Central memory CD8-positive, alpha-beta T cell (primary cell): ENCODE data around the gene VSTM5.

Experiments
- ATAC-seq: fragments of 150-1000 bp; cut with Tn5 transposase; replicated peaks from 2 replicates; pipeline ENCODE4 v1.10.0; 2022; ENCODE audit warnings: mild to moderate bottlenecking, moderate FRiP score, moderate number of reproducible peaks; ENCODE audit not compliant: poor library complexity, severe bottlenecking; ENCODE audit errors: extremely low read depth
- DNase-seq, 2 donors: peaks; one replicate each; pipeline ENCODE4 v3.0.0; 2021; ENCODE audit warnings: low spot score in 2 of 2
- H3K27ac Mint-ChIP-seq: one replicate; pipeline ENCODE4 v1.8.0; 2022; ENCODE audit warnings: low read depth, mild to moderate bottlenecking, moderate library complexity, mixed read lengths
- H3K27me3 Mint-ChIP-seq: one replicate; pipeline ENCODE4 v1.8.0; 2022; ENCODE audit warnings: mixed read lengths
- H3K36me3 Mint-ChIP-seq: one replicate; pipeline ENCODE4 v1.8.0; 2022; ENCODE audit warnings: mild to moderate bottlenecking, moderate library complexity, mixed read lengths; ENCODE audit not compliant: insufficient read depth
- H3K4me1 Mint-ChIP-seq: one replicate; pipeline ENCODE4 v1.8.0; 2022; ENCODE audit warnings: mixed read lengths
- H3K4me3 Mint-ChIP-seq: one replicate; pipeline ENCODE4 v1.8.0; 2022; ENCODE audit warnings: mild to moderate bottlenecking, moderate library complexity, mixed read lengths
- H3K9me3 Mint-ChIP-seq: one replicate; pipeline ENCODE4 v1.8.0; 2022; ENCODE audit warnings: mixed read lengths

VSTM5 gene

DNA sequence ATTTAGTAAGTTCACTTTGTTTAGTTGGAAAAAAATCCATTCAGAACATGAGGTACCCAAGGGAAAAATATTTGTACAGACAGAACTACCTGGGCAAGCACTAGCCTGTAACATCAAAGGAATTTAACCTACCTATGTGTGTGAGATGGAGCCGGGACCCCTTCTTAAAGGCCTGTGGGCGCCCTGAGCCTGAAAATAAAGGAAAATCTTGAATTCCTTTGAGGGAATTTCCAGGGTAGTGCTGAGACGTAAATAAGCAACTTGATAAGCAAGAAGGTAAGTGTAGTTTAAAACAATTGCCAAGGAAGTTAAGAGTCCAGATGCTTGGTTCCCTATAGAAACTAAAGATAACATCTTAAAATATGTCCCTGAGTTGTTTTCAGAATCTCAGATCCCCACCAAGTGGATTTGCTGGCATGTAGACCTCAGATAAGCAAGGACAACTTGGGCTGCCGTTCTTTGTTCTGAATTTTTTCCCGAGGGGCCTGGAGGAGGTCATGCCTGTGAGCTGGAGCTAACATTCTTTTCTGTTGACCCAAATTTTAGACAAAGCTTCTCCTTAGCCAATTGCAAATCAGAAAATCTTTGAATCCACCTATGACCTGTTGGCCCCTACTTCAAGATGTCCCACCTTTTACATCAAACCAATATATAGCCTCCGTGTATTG is 35.3 kb downstream of the VSTM5 start:
- H3K27me3 Mint-ChIP-seq = no peaks in the 10 kb centered on the region
- no peaks in the 10 kb centered on the region for H3K9me3 Mint-ChIP-seq
- H3K27ac Mint-ChIP-seq = no peak overlapping the region
- DNase-seq (no peak), ATAC-seq (no peak)
- no peak overlapping the region for H3K4me3 Mint-ChIP-seq
- H3K36me3 Mint-ChIP-seq = peaks cover 44% of the 10 kb centered on the region
- H3K4me1 Mint-ChIP-seq = no peaks in the 10 kb centered on the region

DNA sequence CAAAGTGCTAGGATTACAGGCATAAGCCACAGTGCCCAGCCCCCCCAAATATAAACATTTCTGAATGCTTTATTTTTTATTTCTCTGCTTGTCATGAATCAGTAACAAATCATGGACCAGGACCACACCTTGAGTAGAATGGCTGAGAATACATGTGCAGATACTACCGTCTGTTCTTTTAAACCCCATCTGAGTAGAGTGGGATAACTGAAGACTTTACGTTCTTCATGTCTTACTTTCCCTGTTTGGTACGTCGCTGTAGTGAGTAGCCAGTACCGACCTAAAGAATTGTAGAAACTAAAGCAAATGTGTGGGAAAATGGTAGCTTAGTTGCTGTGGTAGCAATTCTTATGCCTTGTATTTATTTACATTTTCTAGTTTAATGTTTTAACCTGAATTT is 36.4 kb downstream of the VSTM5 start:
- H3K27me3 Mint-ChIP-seq = no peaks in the 10 kb centered on the region
- H3K4me3 Mint-ChIP-seq = no peak overlapping the region
- peaks cover 51% of the 10 kb centered on the region for H3K36me3 Mint-ChIP-seq
- no peaks in the 10 kb centered on the region for H3K4me1 Mint-ChIP-seq
- H3K9me3 Mint-ChIP-seq = no peaks in the 10 kb centered on the region
- peak overlapping the region; percentile 38 for H3K27ac Mint-ChIP-seq
- ATAC-seq (no peak), DNase-seq (no peak)

DNA sequence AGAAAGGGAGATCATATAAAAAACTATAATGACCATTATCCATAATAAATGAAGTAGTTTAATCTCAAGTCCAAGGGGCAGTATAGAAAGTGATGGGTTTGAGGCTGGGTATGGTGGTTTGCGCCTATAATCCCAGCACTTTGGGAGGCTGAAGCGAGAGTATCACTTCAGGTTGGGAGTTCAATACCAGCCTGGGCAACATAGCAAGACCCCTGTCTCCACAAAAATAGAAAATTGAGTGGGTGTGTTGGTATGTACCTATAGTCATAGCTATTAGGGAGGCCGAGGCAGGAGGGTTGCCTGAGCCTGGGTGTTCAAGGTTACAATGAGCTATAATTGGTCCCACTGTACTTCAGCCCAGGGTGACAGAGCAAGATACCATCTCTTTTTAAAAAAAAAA is 42.4 kb downstream of the VSTM5 start:
- H3K27me3 Mint-ChIP-seq = no peaks in the 10 kb centered on the region
- H3K9me3 Mint-ChIP-seq = no peaks in the 10 kb centered on the region
- H3K4me1 Mint-ChIP-seq = peaks cover 14% of the 10 kb centered on the region
- no peak overlapping the region for H3K4me3 Mint-ChIP-seq
- H3K36me3 Mint-ChIP-seq = peaks cover 78% of the 10 kb centered on the region
- ATAC-seq (no peak), DNase-seq (no peak)
- H3K27ac Mint-ChIP-seq = peak overlapping the region; percentile 55

DNA sequence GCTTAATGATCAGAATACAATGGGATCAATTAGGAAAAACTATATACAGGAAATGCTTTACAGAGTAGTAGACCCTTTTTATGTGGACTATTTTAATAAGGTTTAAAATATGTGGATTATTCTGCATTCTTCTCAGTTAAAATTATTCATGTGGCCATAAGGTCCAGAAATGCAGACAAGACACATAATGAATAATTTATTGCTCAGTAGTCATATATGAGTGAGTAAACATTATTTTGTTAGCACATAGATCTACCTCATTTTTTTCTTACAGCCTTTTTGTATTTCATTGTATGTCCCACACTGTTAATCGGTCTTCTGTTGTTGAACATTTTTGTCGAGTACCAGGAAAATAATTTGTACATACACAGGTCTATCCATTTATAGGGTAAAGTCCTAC is 45.5 kb downstream of the VSTM5 start:
- ATAC-seq (no peak), DNase-seq (no peak)
- no peak overlapping the region for H3K4me3 Mint-ChIP-seq
- peaks cover 71% of the 10 kb centered on the region for H3K36me3 Mint-ChIP-seq
- peaks cover 23% of the 10 kb centered on the region for H3K4me1 Mint-ChIP-seq
- H3K27ac Mint-ChIP-seq = no peak overlapping the region
- H3K9me3 Mint-ChIP-seq = no peaks in the 10 kb centered on the region
- H3K27me3 Mint-ChIP-seq = no peaks in the 10 kb centered on the region

GRCh38 chr11:93801366-93801765 is 49.1 kb downstream of the VSTM5 start:
- H3K36me3 Mint-ChIP-seq = peaks cover 71% of the 10 kb centered on the region
- no peak overlapping the region for H3K4me3 Mint-ChIP-seq
- no peak for ATAC-seq
- no peaks in the 10 kb centered on the region for H3K9me3 Mint-ChIP-seq
- DNase-seq = no peak
- no peaks in the 10 kb centered on the region for H3K27me3 Mint-ChIP-seq
- H3K4me1 Mint-ChIP-seq = peaks cover 23% of the 10 kb centered on the region
- no peak overlapping the region for H3K27ac Mint-ChIP-seq

DNA sequence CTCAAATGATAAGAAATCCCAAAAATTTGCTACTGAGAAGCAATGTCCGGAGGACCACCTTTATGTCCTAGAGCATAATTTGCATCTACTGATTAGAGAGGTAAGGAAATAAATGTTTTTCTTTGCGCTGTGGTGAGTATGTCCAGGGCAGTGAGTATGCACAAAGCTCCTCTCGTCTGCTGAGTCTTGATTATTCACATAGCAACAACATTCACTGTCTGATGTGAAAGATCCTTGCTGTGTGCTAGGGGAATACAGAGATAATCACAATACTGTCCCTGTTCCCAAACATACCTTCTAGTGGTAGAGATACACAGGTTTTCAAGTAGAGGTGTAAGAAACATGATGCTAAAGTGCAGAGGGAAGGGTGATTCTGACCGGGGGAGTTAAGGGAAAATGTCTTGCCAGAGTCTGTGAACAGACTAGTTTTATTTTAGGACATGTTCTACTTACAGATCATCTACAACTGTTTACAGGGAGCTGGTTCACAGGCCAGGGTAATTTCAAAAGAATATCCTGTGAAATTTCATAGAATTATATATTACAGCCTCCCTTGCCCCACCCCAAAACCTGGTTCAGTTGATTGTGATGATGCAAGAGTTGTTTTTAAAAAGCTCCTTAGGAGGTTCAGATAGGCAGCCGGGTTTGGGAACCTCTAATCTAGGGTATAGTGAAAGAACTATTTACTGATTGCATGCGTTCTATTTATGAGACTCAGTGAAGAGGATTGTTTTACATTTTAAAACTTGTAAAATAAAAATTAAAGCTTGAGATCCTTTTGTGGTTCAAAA is 53.8 kb downstream of the VSTM5 start:
- no peaks in the 10 kb centered on the region for H3K27me3 Mint-ChIP-seq
- ATAC-seq (no peak), DNase-seq (no peak)
- no peaks in the 10 kb centered on the region for H3K9me3 Mint-ChIP-seq
- H3K27ac Mint-ChIP-seq = no peak overlapping the region
- peaks cover 13% of the 10 kb centered on the region for H3K4me1 Mint-ChIP-seq
- H3K36me3 Mint-ChIP-seq = peaks cover 77% of the 10 kb centered on the region
- no peak overlapping the region for H3K4me3 Mint-ChIP-seq

DNA sequence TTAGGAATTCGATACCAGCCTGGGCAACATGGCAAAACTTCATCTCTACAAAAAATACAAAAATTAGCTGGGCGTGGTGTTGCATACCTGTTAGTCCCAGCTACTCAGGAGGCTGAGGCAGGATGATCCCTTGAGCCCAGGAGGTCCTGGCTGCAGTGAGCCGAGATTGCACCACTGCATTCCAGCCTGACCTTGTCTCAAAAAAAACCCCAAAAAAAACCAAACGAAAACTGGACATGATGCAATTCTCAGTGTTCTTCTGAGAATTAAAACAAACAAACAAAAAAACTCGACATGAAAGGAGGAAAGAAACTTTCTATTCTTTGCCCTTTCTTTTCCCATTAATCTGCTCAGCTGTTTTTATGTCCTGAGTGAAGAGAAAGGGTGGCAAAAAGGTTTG is 58.9 kb downstream of the VSTM5 start:
- no peak for ATAC-seq

DNA sequence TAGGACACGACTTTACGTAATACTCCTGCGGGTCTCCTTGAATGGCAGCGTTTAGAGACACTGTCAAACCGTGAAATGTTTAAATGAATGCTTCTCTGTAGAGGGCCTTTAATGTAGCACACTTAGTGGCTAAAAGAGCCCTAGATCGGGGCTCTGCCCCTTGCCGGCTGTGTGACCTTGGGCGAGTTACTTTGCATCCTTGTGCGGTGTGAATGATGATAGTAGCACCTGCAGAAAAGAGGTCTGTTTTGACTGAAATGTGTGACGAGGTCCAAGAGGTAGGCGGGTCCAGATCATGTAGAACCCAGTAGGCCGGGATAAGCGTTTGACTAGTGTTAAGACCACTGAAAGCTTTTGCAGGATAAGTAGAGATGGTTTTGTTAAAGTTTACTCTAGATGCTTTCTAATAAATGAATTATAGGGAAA is 65.5 kb downstream of the VSTM5 start:
- DNase-seq (no peak), ATAC-seq (no peak)
- H3K4me1 Mint-ChIP-seq = peaks cover 41% of the 10 kb centered on the region
- peak overlapping the region; percentile 94 for H3K27ac Mint-ChIP-seq
- no peaks in the 10 kb centered on the region for H3K9me3 Mint-ChIP-seq
- peaks cover 35% of the 10 kb centered on the region for H3K36me3 Mint-ChIP-seq
- no peaks in the 10 kb centered on the region for H3K27me3 Mint-ChIP-seq
- peak overlapping the region; percentile 90 for H3K4me3 Mint-ChIP-seq

More for the DNA sequence above, 58.9 kb downstream of the VSTM5 start:
- H3K4me1 Mint-ChIP-seq = peaks cover 15% of the 10 kb centered on the region
- H3K9me3 Mint-ChIP-seq = no peaks in the 10 kb centered on the region
- no peak for DNase-seq
- no peak overlapping the region for H3K27ac Mint-ChIP-seq
- H3K27me3 Mint-ChIP-seq = no peaks in the 10 kb centered on the region
- no peak overlapping the region for H3K4me3 Mint-ChIP-seq
- peaks cover 78% of the 10 kb centered on the region for H3K36me3 Mint-ChIP-seq

DNA sequence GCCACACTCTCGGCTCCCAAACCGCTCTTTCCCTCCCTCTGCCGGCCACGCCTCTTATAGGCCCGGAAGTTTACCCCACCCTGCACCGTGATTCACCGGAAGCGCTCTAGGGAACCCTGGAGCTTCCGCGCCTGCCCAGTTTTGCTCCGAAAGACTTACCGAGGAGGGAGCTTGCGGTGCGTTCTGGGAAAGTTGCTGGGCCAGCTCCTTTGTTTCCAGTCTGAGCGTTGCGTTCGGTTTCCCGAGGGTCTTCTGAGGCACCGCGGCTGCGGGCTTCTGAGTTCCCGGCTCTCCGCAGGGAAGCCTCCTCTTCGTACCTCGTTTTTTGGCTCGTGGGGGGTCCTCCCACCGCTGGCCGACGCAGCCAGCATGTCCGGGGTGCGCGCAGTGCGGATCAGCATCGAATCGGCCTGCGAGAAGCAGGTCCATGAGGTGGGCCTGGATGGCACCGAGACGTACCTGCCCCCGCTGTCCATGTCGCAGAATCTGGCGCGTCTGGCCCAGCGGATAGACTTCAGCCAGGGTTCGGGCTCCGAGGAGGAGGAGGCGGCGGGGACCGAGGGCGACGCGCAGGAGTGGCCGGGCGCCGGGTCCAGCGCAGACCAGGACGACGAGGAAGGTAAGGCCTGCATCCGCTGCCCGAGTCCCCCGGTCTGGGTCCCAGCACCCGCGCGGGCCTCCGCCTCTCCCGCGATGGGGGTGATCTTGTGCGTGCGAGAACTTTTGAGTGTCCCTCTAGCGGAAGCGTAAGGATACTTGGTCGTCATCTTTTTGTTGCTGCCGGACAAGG is 66.1 kb downstream of the VSTM5 start, which contains the start of gene MED17:
TSS of gene MED17 (plus strand) at position 138 of the 790 bp plus-strand sequence. CDS start at position 370, 232 bp downstream.
- ATAC-seq (peak; percentile 97), DNase-seq (peak; percentile 63 to 66)
- H3K4me3 Mint-ChIP-seq = peak within 1 kb of the TSS; percentile 90
- H3K36me3 Mint-ChIP-seq = peaks cover 29% of the 10 kb centered on the region
- H3K27me3 Mint-ChIP-seq = no peaks in the 10 kb centered on the region
- no peaks in the 10 kb centered on the region for H3K9me3 Mint-ChIP-seq
- H3K4me1 Mint-ChIP-seq = peaks cover 41% of the 10 kb centered on the region
- H3K27ac Mint-ChIP-seq = peak within 1 kb of the TSS; percentile 94

- Mint-ChIP-seq H3K36me3 (peaks cover 26% of the 10 kb centered on the region), H3K27me3 (no peaks in the 10 kb centered on the region)
Measured at GRCh38 chr11:93783765-93784144, 66.7 kb downstream of the VSTM5 start.

GRCh38 chr11:93783362-93783761 is 67.1 kb downstream of the VSTM5 start:
- Mint-ChIP-seq H3K27me3 (no peaks in the 10 kb centered on the region), H3K27ac (peak overlapping the region; percentile 94), H3K4me3 (peak overlapping the region; percentile 90), H3K9me3 (no peaks in the 10 kb centered on the region), H3K4me1 (peaks cover 41% of the 10 kb centered on the region), H3K36me3 (peaks cover 23% of the 10 kb centered on the region)
- DNase-seq = no peak
- ATAC-seq = no peak

More at GRCh38 chr11:93783765-93784144, 66.7 kb downstream of the VSTM5 start:
- DNase-seq (no peak), ATAC-seq (peak; percentile 2)
- Mint-ChIP-seq H3K4me1 (peaks cover 41% of the 10 kb centered on the region), H3K4me3 (peak overlapping the region; percentile 90), H3K9me3 (no peaks in the 10 kb centered on the region), H3K27ac (peak overlapping the region; percentile 94)

GRCh38 chr11:93775289-93775688 is 75.1 kb downstream of the VSTM5 start:
- Mint-ChIP-seq H3K9me3 (no peaks in the 10 kb centered on the region), H3K27ac (no peak overlapping the region), H3K4me3 (no peak overlapping the region), H3K27me3 (no peaks in the 10 kb centered on the region), H3K4me1 (no peaks in the 10 kb centered on the region), H3K36me3 (peaks cover 2% of the 10 kb centered on the region)
- ATAC-seq (no peak), DNase-seq (no peak)
